DMS 273 (cell line): Measurements from ENCODE around the gene CERS4.
"Not testable (repeated sequence)": the region's sequence is repeated elsewhere in the genome, so short reads cannot be mapped to it uniquely, and the experiment has no call there.

Experiments used
- DNase-seq: peaks from one replicate; lab custom pipeline; 2025; ENCODE audit not compliant: unreplicated experiment; lab: John Stamatoyannopoulos, UW

The CERS4 gene

DNA sequence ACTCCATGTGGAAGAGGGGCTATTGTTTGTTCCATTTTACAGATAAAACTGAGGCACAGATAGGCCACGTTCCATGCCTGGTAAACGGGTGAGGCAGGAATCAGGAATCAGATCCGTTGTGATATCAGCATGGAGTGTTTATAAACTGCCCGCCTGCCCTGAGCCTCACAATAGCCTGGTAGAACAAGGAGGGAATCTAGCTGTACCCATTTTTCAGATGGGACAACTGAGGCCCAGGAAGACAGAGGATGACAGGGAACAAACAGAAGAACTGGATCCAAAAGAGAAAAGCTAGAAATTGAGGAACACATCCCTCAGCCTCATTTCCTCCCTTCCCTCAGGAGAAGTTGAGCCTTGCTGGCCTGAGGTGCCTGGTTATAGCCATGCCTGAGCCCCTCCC, 32.5 kb downstream of the CERS4 start:
- no peak for DNase-seq

- DNase-seq: no peak
Observed at GRCh38 chr19:8242211-8242821, 33.1 kb downstream of the CERS4 start.

GRCh38 chr19:8243146-8243545, 34.0 kb downstream of the CERS4 start:
- DNase-seq: no peak

- no peak for DNase-seq
Observed at GRCh38 chr19:8244442-8244841, 35.3 kb downstream of the CERS4 start.

GRCh38 chr19:8245869-8246835, 37.0 kb downstream of the CERS4 start:
- no peak for DNase-seq

- DNase-seq: not testable (repeated sequence)
Observed at GRCh38 chr19:8247129-8247890, 38.1 kb downstream of the CERS4 start.

- no peak for DNase-seq
Observed at GRCh38 chr19:8248348-8249328, 39.5 kb downstream of the CERS4 start.

DNA sequence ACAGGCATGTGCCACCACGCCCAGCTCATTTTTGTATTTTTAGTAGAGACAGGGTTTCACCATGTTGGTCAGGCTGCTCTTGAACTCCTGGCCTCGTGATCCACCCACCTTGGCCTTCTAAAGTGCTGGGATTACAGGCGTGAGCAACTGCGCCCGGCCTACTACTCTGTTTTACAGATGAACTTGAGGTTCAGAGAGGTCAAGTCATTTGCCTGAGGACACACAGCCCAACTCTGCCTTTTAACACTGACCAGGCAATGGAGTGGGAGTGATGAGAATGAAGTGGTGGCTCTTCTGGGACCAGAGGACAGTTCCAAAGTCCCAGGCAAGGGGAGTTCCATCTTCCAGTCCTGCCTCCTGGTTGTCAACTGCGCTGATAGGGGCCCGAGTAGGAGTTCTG, 41.4 kb downstream of the CERS4 start:
- no peak for DNase-seq

DNA sequence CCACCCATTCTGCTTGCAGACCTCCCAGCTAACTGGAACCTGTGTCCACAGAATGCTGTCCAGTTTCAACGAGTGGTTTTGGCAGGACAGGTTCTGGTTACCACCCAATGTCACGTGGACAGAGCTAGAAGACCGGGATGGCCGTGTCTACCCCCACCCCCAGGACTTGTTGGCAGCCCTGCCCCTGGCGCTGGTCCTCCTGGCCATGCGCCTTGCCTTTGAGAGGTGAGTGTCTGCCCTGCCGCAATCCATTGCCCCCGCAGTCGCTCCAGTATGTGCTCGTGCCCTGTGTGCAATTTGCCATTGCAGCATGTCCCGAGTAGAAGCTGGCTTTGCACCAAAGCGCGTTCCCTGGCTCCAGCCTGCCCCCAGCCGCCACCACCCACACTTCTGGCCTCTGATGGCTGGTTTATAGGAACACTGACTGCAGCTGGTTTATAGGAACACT, 41.9 kb downstream of the CERS4 start:
- peak; percentile 82 for DNase-seq

GRCh38 chr19:8252922-8253589, 43.9 kb downstream of the CERS4 start:
- DNase-seq: peak; percentile 92

DNA sequence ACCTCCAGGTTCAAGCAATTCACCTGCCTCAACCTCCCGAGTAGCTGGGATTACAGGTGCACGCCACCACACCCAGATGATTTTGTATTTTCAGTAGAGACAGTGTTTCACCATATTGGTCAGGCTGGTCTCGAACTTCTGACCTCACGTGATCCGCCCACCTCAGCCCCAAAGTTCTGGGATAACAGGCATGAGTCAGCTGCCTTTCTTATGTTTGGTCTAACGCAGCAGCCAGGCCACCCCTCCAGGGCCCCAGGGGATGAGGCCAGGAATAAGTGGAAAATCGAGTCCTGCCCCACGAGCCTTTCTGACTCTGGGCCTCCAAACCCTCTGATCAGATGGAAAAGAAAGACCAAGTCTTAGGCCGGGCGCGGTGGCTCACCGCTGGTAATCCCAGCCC, 44.5 kb downstream of the CERS4 start:
- no peak for DNase-seq

GRCh38 chr19:8254286-8255001, 45.3 kb downstream of the CERS4 start:
- no peak for DNase-seq

GRCh38 chr19:8255426-8256125, 46.4 kb downstream of the CERS4 start:
- no peak for DNase-seq

DNA sequence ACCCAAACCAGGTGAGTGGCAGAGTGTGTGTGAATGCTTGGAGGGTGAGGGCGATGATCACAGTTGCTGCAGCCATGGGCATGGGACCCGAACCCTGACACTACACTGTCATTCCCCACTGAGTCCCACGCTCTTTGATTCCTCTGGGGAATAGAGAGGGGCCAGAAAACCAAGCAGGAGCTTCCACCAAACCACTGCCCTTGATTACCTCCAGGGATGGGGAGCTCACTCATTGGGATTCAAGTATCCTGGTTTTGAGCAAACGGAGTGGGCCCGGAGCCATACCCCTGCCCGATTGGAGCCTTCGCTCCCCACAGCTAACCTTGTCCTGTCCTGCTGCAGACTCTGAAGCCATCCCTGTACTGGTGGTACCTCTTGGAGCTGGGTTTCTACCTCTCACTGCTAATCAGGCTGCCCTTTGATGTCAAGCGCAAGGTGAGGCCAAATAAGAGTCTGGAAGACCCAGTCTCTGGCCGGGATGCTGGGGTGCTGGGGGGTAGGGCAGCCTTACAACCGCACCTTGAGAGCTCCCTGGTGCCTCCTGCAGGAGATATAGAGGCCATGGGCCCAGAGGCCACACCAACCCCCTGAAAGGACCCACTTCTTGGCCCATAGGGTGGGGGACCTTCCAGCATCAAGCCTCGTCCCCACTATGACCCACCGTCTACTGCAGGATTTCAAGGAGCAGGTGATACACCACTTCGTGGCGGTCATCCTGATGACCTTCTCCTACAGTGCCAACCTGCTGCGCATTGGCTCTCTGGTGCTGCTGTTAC, 47.3 kb downstream of the CERS4 start:
- DNase-seq: no peak

GRCh38 chr19:8257052-8257443, 47.9 kb downstream of the CERS4 start:
- DNase-seq: no peak

- no peak for DNase-seq
Observed at GRCh38 chr19:8259142-8259921, 50.2 kb downstream of the CERS4 start.

GRCh38 chr19:8259922-8260247, 50.7 kb downstream of the CERS4 start:
- DNase-seq: no peak
